Activated CD8-positive, alpha-beta memory T cell treated with anti-CD3 and anti-CD28 coated beads, Interleukin-2, amount 50 U/mL, for 1 hour (primary cell): ENCODE data around the gene RXRA.

Source experiments
- DNase-seq: peaks from one replicate; pipeline ENCODE4 v3.0.0-alpha.2; 2020; ENCODE audit errors: extremely low read depth

Gene RXRA

GRCh38 chr9:134400283-134400682 lies 74.0 kb downstream of the RXRA start:
- no peak for DNase-seq

DNA sequence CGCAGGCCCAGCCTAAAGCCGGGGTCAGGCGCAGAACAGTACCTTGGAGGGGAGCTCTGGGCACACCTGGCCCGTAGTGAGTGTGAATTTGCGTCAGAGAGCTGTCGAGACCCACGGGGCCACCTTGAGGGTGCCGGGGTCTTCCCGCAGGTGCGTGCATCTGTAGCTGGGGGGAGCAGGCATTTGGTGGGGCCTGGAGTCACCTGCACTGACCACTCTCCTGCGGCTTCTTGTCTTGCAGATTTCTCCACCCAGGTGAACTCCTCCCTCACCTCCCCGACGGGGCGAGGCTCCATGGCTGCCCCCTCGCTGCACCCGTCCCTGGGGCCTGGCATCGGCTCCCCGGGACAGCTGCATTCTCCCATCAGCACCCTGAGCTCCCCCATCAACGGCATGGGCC lies 75.1 kb downstream of the RXRA start:
- DNase-seq: no peak

- DNase-seq: no peak
Observed at GRCh38 chr9:134402182-134402581, 75.9 kb downstream of the RXRA start.

DNA sequence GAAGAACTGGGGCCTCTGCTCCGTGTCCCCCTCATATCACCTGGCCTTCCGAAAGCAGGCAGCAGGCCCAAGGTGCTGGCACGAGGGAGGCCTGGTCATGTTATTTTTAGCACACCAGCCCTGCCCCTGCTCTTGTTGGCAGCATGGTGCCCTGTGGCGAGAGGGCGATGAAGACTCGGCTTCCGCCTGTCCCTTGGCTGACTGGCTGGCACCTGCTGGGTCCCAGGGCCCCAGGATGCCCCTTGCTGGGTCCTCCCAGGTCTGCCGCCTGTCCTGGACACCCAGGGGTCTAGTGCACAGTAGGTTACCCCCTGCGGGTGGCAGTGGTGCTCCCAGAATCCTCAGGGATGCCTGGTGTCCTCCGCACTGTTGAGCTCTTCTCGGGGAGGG lies 77.0 kb downstream of the RXRA start:
- no peak for DNase-seq

DNA sequence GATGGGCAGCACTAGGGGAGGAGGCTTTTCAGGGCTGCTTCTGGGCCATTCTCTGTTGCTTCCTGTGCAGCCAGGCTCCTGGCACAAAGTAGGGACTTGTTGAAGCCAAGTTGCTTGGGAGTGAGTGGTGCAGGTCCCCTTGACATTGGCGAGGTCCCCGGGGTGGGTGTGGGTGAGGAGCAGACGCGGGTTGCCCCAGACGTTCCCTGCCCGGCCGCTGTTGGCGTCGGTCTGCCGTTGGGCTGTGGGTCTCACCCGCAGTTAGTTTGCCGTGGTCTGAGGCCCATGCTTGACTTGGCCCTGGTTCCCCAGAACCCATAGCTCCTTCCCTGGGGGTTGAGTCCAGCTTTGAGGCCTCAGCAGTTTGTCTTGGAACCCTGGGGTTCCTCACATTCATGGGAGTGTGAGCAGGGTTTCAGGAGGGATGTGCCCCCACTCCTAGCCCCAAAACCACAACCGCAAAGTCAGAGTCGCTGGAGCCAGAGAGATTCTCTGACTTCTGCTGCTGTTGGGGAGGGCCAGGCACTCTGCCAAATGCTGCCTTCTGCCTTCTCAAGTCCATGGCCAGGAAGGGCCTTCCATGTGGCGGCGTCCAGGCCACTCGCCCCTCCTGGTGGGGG lies 77.5 kb downstream of the RXRA start:
- DNase-seq: no peak

DNA sequence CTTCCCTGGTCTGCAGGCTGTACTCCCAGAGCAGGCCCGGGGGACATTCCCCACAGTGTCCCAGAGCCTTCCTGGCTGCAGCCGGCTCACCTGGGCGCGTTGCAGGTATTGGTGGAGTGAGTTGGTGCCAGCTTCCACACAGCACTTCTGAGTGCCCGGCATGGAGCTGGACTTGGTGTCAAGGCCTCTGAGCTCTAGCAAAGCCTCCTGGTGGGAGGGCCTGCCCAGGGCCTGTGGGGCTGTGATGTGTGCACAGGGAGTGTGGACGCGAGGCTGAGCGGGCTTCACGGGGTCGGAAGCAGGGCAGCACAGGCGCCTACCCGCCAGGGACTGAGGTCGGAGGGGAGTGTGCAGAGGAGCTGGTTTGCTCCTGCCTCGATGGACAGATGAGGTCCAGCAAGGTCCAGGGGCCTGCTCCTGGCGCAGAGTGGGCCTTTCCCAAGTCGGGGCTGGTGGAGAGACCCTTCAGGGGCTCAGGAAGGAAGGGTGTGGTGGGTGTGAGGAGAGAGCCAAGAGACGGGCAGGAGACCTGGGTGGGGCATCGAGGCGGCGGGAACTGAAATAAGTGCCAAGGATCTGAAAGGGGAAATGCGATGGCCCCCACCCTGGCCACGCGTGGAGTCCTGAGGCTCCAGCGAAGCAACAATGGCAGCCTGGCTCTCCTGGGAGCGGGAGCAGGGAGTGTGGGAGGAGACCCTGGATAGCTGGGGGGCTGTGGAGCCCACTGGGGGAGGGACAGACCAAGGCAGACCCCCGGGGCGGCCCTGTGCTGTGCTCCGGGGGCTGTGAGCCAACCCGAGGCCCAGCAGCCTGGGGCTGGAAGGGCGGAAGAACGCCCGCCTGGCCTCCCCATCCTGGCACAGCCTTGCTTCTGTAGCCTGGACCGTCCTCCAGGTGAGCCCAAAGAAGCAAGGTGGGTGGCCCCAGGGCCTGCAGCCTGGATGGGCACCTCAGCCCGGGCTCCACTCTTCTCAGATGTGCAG lies 78.4 kb downstream of the RXRA start:
- no peak for DNase-seq

DNA sequence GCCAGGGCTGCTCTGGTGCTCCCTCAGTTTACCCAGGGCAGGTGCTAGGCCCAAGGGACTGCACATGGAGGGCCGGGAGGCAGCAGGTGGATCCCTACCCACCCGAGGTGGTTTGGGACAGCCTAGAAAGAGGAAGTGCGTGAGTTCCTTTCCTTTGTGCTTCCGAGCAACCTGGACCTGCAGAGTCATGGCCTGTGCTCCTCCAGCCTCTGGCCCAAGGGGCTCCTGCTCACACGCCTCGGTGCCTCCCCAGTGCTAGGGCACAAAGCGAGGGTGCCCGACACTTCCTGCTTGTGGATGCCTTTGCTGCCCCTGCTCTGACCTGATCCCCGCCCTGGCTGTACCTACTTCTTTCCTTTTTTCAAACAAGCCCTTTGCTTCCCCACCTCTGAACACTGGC lies 79.3 kb downstream of the RXRA start:
- DNase-seq: no peak

GRCh38 chr9:134406366-134407120 lies 80.3 kb downstream of the RXRA start:
- DNase-seq: no peak

- DNase-seq: no peak
Observed at GRCh38 chr9:134407121-134407779, 81.0 kb downstream of the RXRA start.

- DNase-seq: no peak
Observed at GRCh38 chr9:134408389-134408788, 82.1 kb downstream of the RXRA start.

- no peak for DNase-seq
Observed at GRCh38 chr9:134408939-134409737, 82.9 kb downstream of the RXRA start.

DNA sequence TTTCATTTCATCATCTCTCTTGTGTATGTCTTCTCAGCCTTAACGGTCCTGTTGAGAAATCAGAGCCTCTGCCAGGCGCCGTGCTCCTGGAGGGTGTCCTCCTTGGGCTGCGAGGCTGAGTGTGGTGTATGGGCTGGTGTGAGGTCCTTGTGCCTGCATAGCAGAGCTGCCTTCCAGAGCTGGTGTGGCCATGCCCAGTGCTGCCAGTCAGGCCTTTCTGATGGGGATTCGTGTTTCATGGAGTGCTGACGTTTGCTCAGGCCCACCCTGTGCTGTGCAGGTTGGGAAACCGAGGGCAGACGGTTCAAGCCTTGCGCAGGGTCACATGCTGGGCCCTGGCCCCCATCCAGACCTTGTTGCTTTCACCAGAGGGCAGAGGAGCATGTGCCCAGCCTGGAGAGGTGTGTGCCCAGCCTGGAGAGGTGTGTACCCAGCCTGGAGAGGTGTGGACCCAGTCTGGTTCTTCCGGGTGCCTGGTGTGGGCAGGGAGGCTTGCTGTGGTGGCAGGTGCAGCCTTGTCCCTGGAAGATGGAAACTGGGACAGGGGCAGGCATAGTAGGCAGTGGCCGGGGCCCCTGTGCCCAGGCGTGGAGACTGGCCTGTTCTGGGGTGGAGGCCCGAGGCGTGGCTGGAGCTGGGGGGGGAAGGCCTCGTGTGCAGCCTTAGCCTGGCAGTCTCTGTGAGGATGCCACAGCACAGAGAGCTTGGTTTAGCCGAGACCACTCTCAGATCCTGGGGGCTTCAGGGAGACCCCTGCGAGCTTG lies 84.0 kb downstream of the RXRA start:
- no peak for DNase-seq

DNA sequence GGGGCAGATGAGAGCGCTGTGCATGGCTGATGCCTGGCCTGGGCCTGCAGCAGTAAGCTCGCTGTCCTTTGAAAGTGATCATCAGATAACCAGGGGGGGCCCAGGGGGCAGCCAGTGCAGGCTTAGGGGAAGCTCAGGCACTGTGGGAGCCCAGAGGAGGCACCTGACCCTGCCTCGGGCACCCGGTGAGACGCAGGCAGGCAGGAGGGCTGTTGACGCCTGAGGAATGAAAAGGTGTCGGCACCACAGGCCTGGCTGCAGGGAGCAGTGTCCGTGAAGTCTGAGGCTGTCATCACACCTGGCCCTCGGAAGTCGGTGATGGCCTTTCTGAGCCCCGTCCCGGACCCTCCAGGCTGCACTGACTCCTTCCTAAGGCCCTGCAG lies 84.6 kb downstream of the RXRA start:
- no peak for DNase-seq

- no peak for DNase-seq
Observed at GRCh38 chr9:134411440-134412297, 85.4 kb downstream of the RXRA start.

- DNase-seq: no peak
Observed at GRCh38 chr9:134412298-134412711, 86.0 kb downstream of the RXRA start.

- DNase-seq: no peak
Observed at GRCh38 chr9:134413112-134413715, 87.0 kb downstream of the RXRA start.

- no peak for DNase-seq
Observed at GRCh38 chr9:134413890-134414623, 87.8 kb downstream of the RXRA start.

DNA sequence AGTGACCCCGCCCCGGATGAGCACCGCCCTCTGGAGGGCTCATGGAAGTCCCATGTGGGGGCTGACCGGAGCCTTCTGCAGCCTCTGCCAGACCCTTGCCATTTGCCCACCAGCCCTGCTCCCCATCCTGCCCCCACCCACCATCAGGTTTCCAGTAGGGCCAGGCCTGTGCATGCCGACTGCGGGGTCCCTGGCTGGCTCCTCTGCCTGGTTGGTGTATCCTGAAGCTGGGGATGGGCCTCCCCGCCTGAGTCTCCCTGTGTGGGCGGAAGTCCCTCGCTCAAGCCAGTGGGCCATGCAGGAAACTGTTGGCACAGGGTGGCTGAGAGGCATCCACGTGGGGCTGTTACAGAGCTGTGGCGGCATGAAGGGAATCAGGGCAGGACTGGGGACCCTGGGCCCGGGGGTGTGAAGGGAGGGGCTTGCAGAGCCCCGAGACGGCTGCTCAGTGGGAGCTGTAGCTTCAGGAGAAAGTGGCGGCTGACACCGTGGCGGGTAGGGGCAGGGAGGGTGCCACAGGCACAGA lies 88.7 kb downstream of the RXRA start:
- no peak for DNase-seq
